HG03066 (cell line): ENCODE results near the gene TMEM145.
"Not testable (repeated sequence)": the region's sequence is repeated elsewhere in the genome, so short reads cannot be mapped to it uniquely, and the experiment has no call there.

Experiments used
- ATAC-seq: cut with Tn5 transposase; IDR thresholded peaks from one replicate; pipeline ENCODE4 v1.9.1; 2021; ENCODE audit warnings: low read depth; ENCODE audit not compliant: unreplicated experiment

The TMEM145 gene

DNA sequence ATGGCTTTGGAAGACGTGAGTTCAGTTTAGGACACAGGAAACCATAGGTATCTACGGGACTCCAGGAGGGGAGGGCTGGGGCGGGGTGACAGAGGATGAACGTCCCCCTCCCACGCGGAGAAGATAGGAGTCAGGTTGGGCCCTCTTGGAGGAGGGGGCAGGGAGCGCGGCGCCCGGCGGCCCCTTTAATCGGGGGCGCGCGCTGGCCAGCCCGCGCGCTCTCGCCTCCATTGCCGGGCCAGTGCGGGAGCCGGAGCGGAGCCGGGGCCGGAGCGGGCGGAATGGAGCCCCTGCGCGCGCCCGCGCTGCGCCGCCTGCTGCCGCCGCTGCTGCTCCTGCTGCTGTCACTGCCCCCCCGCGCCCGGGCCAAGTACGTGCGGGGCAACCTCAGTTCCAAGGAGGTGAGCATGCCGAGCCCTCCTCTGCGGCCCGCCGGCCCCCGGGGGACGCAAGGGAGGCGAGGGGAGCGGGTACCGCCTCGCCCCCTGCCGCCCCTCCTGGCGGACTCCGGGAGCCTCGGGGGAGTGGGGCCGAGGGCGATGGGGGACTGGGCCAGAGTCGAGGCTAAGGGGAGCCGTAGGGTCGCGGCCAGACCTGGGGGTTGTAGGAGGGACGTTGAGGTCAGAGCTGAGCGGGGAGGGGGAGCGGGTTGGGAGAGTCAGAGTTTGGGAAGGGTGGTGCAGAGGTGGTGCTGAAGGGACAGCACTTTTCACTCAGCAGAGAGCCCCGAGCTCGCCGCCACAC, at the start of gene TMEM145:
Gene TMEM145, plus strand, starts transcription at position 214 of the 744 bp plus-strand sequence. Its CDS starts 68 bp downstream, at position 282.
- ATAC-seq, result no peak

- ATAC-seq, result not testable (repeated sequence)
Observed at GRCh38 chr19:42266105-42266504, 47.0 kb upstream of the TMEM145 start.

GRCh38 chr19:42266928-42267603, 46.0 kb upstream of the TMEM145 start:
- ATAC-seq, result not testable (repeated sequence)

- no peak for ATAC-seq
Observed at GRCh38 chr19:42267644-42268141, 45.4 kb upstream of the TMEM145 start.

DNA sequence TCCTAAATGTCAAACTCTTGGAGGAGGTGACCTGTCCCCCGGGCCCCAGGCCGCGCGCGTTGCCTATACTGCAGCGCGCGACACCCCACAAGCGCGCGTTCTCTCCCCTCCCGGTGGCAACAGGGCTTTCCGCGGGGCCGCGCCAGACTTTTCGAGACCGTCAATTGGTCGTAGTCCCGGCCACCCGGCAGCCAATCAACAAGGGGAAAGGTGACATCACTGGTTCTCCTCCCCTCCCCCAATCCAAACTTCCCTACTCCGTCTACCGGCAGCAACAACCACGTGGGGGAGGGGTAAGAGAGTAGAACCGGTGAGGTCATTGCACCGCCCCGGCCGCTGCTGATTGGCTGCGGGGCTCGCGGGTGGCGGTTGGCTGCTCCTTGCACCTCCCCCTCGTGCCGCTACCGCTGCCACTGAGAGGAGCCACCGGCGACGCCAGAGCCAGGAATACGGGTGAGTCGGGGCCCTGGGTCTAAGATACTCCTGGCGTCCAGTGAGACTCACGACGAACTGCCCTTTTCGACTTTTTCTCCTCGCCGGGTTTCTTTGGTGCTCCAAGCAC, 44.9 kb upstream of the TMEM145 start:
- ATAC-seq, result peak; percentile 51

- ATAC-seq, result peak; percentile 80
Observed at GRCh38 chr19:42268704-42269477, 44.2 kb upstream of the TMEM145 start, which contains the start of gene CIC. CIC (plus strand) TSS chr19:42269252; CDS start chr19:42271784, 2,532 bp downstream.

DNA sequence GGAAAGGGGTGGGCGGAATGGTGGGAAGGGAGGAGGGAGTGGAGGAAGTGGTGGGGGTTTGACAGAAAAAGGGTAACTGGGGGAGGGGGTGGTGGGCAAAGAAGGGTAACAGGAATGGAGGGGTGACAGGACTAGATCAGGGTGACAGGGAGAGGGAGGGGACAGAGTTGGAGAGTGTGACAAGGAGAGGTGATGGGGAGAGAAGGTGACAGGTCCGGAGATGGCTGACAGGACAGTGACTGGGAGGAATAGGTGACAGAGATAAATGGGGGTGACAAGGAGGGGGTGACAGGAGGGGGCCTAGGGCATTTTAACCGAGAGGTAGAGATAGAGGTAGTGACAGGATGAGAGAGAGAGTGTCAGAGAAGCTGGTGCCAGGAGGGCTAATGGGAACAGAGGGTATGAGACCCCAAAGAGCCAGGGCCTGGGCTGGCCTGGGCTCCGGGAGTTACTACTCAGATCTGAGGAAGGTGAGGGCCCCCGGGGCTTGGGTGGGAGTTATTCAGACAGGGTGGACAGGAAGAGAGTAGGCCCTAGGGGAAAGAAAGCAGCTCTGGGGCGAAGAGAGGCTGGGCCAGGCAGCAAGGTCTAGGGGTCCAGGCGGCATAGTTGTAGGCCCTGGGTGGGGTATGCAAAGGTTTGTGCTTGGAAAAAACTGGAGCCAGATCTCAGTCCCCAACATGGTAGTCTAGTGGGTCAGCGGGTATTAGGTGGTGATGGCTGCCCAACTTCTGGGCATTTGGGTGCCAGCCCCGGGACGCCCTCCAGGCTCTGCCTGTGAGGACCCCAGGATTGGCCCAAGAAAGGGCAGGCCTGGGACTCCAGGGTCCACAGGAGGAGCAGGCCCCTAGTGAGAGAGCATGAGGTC, 43.4 kb upstream of the TMEM145 start:
- no peak for ATAC-seq

GRCh38 chr19:42270346-42271044, 42.6 kb upstream of the TMEM145 start:
- no peak for ATAC-seq

GRCh38 chr19:42271045-42271419, 42.1 kb upstream of the TMEM145 start:
- no peak for ATAC-seq

GRCh38 chr19:42271861-42272534, 41.1 kb upstream of the TMEM145 start:
- no peak for ATAC-seq

DNA sequence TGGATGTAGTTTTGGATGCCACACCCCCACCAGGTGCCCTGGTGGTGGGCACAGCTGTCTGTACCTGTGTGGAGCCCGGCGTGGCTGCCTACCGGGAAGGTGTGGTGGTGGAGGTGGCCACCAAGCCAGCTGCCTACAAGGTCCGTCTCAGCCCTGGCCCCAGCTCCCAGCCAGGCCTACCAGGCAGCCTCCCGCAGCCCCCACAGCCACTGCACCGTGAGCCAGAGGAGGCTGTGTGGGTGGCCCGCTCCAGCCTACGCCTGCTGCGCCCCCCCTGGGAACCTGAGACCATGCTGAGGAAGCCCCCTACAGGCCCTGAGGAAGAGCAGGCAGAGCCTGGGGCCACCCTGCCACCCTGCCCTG, 40.6 kb upstream of the TMEM145 start:
- no peak for ATAC-seq

GRCh38 chr19:42272989-42273406, 40.1 kb upstream of the TMEM145 start:
- no peak for ATAC-seq

DNA sequence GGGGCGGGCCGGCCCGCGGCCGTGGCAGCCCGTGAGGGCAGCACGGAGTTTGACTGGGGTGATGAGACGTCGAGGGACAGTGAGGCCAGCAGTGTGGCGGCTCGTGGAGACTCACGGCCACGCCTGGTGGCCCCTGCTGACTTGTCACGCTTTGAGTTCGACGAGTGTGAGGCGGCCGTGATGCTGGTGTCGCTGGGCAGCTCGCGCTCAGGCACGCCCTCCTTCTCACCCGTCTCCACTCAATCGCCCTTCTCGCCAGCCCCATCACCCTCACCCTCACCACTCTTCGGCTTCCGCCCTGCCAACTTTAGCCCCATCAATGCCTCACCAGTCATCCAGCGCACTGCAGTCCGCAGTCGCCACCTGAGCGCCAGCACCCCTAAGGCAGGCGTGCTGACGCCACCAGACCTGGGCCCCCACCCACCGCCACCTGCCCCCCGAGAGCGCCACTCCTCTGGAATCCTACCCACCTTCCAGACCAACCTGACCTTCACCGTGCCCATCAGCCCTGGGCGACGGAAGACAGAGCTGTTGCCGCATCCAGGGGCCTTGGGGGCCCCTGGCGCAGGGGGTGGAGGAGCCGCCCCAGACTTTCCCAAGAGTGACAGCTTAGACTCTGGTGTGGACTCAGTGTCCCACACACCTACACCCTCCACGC, 39.6 kb upstream of the TMEM145 start:
- no peak for ATAC-seq

DNA sequence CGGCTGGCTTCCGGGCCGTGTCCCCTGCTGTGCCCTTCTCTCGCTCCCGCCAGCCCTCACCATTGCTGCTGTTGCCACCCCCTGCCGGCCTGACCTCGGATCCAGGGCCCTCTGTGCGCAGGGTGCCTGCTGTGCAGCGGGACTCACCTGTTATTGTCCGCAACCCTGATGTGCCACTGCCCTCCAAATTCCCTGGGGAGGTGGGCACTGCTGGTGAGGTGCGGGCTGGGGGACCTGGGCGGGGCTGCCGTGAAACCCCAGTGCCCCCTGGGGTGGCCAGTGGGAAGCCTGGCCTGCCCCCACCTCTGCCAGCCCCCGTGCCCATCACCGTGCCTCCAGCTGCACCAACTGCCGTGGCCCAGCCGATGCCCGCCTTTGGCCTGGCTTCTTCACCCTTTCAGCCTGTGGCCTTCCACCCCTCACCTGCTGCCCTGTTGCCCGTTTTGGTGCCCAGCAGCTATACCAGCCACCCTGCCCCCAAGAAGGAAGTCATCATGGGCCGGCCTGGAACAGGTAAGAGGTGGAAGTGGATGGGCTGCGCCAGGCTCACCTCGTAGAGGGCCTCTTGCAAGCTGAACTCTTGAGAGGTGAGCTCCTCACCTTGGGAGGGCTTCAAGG, 38.9 kb upstream of the TMEM145 start:
- no peak for ATAC-seq

DNA sequence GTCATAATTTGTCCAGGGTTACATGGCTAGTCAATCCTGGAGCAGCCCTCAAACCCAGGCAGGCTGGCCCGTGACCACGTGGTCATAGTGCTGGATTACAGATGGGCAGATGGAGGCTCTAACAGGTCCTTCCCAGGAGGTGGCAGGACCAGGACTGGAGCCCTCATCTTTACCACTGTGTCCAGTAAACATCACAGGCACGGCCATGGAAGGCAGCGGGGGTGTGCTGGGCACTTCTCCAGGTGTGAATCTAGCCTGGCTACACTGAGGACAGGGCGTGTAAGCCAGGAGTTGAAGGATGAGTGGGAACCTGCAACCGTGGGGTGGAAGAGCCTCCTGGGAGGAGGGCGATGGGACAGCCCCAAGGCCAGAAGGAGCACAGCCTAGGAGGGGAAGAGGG, 38.0 kb upstream of the TMEM145 start:
- no peak for ATAC-seq

GRCh38 chr19:42275517-42275916, 37.6 kb upstream of the TMEM145 start:
- no peak for ATAC-seq

DNA sequence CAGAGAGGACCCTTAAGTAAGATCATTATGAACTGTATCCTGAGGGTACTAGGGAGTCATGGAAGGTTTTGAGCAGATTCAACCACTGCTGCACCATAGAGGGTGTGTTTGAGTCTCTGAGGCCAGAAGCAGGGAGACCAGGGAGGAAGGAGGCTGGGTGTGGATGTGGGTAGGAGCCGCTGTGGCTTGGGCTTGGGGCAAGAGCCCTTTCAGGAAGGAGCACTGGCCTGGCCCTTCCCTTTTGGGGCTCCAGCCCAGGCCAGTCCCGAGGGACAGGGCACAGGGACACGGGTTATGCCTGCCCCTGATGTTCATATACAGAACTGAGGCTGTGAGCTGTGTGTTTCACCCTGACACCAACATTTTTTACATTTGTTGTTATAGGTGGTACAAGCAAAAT, 36.8 kb upstream of the TMEM145 start:
- no peak for ATAC-seq

- no peak for ATAC-seq
Observed at GRCh38 chr19:42276821-42277220, 36.3 kb upstream of the TMEM145 start.
